Activated effector memory CD4-positive, alpha-beta T cell treated with anti-CD3 and anti-CD28 coated beads, Interleukin-2, amount 50 U/mL, for 16 hours (primary cell): ENCODE data around the gene ZSWIM6.
A peak's percentile ranks its signal among the peaks of the same experiment; 100 is the strongest.

ENCODE experiments used
- DNase-seq: peaks from one replicate; pipeline ENCODE4 v3.0.0-alpha.2; 2020

Gene ZSWIM6

DNA sequence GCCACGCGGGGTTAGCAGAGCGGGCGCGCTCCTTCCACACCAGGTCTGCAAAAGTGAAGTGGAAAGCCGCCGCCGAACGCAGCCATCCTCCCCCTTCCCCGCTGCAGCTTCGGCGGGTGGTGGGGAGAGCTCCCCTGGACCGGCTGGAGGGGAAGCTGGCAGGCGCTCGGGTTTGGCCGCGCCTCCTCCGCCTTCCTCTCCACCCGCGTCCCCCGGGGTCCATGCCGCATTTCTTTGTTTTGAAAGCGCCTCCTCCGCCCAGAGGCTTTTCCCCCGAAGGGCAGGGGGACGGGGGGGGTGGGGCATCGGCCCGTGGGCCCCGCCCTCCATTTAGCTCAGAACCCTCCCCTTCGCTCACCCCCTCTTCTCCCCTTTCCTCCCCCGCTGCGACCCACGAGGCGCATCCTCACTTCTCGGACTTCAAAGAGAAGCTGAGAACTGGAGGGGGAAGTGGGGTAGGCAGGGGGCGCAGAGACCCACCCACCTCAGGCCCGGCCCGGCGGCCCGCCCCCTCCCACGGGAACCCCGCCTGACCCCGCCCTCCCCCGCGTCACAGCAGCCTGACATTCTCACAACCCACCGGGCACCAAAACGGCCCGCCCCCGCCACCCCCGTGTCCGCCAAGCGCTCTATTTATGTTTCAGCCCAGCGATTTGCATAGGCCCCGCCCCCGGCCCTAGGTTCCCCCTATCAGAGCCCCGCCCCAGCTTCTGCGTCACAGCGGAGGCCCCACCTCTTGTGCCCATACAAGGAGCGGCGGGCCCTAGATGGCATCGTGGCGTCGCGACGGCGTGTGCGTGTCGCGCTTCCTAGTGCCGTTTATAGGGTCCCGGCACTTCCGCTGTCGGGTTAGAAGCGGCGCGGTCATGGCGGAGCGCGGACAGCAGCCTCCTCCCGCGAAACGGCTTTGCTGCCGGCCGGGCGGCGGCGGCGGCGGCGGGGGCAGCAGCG lies at the start of gene ZSWIM6:
Gene ZSWIM6 (plus strand): TSS at position 852 of the 951 bp plus-strand sequence. CDS start 15 bp downstream, at position 867.
- peak; percentile 99 for DNase-seq

DNA sequence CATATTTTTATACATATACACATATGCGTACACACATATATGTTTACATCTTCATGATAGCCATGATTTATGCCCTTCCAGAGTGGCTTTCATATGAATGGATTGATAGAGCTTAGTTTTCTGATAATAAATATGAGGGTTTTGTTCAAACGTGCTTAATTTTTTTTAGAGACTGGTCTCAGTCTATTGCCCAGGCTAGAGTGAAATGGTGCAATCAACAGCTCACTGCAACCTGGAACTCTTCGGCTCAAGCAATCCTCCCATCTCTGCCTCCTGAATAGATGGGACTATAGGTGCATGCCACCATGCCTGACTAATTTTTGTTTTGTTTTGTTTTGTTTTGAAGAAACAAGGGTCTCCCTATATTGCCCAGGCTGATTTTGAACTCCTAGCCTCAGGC lies 48.6 kb upstream of the ZSWIM6 start:
- DNase-seq: no peak

DNA sequence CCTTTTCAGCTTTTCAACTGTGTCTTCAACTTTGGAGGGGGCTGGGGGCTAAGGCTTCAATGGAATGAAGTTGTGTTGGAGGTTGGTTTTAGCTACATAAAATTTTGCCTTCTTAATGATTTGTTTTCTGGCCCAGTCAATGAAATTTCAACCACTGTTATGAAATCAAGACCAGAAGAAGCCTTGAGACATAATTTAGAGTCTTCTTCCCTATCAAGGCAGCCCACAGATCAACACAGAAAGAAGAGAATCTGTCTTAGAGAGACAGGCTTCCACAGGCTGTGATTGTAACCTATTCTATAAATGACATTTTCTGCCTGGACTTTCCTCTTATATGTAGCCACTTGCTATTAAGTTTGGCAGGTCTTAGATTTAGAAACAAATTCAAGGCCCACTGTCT lies 46.5 kb upstream of the ZSWIM6 start:
- no peak for DNase-seq

DNA sequence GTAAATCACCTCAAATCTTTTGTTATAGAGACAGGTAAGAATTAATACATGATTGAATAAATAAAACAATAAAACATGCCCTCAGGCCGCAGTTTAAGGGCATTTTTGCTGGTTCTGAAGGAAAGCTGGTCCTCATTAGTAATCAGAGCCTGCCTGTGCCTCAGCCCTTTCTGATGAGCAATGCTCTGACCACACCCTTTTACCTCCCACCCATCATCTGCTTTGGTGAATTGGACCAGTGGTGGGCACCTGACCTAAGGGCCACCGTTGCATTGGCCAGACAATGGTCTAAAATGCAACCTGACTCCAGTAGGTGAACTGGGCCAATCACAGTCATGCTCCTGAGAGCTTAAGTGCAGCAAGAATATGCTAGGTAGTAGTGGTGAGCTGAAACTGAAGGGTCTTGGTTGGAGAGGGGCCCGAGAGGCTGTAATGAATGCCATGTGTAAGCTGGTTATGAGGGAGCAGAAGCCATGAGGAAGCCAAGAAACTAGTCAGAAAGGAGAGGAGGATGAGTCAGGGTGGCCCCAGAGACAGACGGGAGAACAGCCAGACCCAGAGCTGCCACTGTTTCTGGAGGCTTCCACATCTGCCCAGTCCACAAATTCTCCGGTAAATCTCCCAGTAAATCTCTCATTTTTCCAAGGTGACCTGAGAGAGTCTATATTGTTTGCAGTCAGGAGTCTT lies 45.5 kb upstream of the ZSWIM6 start:
- no peak for DNase-seq

DNA sequence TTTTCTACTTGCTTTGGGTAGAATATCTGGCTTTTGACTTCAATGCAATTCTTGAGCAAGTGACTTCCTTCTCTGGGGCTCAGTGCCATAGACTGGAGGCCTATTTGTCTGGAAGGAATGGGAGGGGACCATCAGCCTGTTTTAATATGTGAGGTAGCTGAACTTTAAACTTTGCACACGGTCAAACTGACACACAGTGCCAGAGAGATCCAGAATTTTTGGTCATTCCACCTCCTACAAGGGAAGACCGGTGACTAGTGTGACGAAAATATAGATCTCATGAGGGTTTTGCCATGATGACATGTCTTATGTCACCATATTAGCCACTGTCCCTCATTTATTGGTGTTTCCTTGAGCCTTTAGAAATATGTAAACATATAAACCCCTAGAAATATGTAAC lies 44.6 kb upstream of the ZSWIM6 start:
- no peak for DNase-seq

DNA sequence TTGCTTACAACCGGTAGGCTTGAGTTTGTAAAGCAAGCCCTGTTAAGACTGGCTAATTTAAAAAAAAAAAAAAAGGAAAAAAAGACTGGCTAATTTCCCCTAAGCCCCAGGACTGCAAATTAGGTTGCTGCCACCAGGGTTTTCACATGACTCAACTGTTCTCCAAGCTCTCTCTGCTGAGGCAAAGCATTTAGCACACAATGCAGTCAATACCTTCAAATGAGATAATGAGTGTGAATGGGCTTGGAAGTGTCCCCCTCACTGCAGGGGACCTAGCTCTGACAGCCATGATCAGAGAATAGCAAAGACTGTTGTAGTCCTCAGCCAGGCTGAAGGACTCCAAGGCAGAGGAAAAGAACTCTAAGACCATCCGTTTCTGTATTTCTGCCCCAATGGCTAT lies 42.8 kb upstream of the ZSWIM6 start:
- no peak for DNase-seq

DNA sequence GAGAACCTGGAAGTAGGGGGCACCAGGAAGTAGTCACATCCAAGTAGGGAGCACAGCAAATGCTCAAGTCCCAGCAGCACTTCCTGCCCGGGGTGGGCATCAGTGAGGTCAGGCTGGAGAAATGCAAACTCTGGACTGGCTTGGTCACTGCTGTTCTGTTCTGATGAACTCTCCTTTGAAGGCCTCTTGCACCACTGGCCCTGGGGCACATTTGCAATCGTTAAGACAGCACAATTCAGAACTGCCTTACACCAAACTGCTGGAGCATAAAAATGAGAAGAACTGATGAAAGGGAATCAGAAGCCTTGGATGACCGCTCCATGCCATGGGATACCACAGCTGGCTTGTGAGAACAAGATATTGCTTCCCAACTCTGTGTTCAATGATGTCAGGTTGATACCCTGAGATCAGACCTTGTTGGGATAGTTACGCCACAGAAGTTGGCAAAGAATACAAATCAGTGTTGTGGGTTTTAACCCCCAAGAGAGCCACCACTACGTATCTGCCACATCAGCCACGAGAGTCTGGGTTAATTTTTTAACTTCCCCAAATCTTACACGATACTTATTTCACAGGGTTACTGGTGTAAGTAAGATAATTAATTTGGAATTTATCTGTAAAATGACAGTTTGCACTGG lies 42.3 kb upstream of the ZSWIM6 start:
- no peak for DNase-seq

DNA sequence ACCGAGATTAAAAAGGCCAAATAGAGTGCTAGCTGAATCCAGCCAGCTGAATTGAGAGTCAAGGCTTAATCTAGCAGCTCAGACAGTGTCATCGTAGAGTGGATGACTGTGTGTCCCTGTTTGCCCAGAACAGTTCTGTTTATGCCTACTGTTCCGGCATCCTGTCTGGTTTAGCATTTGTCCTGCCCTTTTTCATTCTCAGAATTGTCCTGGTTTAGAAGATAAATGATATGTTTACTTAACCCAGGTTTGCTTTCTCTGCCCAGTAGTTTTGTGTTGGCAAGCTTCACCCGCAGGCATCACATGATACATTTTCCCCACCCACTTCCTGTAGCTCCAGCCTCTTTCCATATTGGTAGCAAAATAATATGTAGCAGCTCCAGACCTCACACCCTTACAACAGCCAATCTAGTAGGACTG lies 41.3 kb upstream of the ZSWIM6 start:
- DNase-seq: no peak

DNA sequence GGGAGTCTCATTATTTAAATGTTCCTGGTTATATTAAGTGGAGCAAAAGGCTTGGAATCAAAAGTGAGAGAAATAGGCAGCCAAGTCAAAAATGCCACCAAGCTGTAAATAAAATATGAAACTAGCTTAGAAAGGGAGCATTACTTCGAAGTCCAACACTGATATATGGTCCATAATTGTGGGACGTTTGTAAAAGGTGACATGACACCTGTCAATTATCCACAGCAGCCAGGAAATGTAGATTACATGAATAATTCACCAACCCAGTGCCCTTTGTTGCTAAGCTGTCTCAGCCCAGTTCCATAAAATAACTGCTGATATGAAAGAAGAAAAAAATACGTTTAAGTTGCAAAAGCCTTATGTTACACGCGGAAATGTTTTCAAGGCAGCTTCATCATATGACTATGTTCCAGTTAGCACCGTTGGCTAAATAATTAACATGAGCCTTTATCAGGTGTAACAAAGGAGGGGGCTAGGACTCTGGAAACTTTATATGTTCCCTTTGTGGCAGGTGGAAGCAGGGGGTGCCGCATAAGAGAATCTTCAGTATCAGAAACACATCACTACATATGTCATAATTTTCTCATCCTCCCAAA lies 39.9 kb upstream of the ZSWIM6 start:
- no peak for DNase-seq

DNA sequence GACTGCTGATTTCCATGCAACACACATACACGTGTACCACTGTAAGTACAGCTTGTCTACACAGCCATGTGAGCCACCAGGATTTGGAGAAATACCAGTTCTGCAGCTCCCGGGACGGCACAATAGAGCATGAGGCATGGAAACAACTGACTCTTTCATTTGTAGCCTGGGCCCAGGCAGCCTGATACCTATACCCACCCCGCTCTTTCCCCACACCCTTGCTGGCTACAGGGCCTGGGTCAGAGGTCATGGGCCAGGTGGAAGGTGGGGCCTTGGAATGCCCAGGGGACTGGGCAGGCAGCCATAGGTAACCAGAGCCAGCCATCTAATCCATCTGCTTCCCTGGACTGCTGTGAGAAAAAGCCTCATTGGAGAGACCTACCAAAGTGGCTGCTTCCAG lies 39.0 kb upstream of the ZSWIM6 start:
- no peak for DNase-seq

DNA sequence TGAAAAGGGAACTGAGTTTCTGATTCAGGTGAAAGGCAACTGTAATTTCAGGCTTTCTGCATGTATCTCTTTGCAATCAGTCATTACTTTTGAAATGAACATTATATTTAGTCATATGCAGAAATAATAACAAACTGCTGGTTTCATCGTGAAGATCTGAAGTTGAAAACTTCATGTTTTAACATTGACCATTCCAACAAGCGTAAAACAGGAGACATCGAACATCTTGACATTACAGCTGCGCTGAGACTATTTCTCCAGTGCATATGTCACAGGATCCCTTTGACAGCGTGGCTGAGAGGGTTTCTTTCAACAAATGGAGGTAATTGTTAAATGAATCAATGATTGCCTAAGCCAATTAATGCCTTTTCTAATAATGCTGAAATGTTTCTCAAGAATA lies 38.2 kb upstream of the ZSWIM6 start:
- DNase-seq: no peak

DNA sequence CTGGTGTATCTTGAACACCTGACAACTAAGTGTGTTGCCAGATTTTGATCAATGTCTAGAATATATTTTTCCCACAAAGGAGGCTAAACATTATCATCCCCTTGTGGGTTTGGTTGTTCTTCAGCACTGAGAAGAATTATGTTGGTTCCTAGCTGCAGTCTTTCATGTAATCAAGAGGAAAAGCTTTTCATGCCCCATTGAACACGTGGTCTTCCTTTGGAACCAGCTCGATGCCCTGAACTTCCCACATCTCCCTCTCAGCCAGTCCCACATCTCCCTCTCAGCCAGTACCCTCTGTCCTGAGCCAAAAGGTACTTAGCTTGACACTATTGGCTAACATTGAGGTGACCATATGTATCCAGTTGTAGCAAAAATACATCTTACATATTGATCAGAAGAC lies 36.7 kb upstream of the ZSWIM6 start:
- no peak for DNase-seq

DNA sequence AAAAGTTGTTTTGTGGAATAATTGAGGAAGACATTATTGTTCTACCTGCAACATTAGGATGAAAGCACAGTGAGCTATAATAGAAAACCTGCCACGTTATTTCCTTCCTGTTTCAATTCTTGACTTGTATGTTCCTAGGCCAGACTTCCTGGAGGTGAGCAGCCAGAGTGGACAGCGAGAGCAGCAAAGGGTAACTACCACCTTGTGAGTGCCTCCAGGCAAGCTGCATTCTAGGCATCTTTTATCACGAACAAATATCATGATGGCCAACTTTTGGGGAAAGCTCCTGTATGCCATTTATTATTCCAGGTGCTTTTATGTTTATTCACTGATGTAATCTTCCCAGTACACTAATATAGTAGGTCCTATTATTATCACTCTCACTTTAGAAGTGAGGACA lies 34.0 kb upstream of the ZSWIM6 start:
- DNase-seq: no peak

DNA sequence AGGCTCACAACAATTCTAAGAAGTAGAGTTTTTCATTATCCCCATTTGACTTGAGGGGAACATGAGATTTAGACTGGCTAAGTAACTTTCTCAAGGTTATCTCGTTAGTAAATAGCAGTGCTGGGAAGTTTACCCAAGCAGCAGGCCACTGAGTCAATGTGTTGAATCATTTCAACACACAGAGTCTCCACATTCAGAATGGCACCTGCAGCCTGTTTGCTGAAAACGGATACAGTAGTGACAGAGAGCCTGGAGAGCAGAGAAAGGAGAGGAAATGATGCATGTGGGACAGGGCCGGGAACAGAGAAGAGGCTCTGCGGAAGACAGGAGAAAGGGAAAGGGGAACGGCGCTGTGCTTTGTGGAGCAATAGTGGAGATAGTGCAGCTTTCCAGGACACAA lies 33.5 kb upstream of the ZSWIM6 start:
- DNase-seq: no peak

DNA sequence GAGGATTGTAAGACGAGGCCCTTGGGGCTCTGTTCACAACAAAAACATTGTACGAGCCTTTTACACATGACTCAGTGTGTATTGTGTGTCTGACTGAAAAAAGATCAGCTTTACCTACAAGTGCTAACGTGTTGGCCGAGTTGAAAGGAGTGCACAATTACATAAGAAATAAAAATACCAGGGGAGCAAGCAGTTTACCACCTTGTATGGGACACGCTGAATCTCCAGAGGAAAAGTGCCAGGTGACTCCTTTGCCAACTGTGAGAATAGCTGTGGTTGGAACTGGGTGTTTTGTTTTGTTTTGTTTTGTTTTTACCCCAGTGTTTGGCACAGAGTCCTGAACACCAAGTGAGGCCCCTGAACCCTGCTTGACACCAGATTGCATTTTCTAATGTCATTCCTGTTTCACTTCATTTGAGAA lies 32.8 kb upstream of the ZSWIM6 start:
- DNase-seq: no peak

DNA sequence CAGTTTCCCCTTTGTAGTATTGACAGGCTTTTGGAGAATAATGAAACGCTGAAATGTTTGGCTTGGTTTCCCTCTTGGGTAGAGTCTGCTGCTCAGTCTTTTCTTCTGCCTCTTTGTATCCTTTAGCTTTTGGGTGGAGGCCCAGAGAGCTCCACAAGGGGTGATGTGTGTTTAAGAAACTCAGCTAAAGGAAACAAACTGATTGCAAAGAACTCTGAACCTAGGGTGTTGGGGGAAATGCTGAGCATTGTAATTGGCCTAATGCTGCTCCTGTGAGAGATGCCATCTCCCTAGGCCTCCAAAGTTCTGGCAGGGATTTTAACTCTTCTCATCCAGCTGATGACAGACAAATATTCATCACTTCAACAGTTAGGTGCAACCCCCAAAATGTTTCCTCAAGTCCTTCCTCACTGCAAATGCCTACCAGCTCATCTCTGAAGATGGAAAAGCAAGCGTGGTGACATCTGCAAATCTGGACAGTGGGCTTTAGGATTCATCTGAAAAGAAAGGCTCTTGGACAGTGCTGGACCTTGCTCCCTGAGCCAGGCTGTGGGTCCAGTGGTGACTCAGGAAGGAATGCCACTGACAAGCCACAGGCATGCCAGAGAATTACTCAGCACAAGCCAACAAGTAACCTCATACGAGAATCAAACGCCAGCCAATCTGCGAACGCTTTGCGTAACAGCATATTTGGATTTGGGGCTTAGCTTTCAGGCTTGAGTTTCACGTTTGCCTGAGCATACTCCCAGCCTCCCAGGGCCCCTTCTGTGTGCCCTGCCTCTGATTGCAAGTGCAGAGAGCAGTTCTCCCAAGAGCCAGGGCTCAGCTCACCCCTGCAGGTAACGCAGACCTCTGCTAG lies 30.5 kb upstream of the ZSWIM6 start:
- no peak for DNase-seq

DNA sequence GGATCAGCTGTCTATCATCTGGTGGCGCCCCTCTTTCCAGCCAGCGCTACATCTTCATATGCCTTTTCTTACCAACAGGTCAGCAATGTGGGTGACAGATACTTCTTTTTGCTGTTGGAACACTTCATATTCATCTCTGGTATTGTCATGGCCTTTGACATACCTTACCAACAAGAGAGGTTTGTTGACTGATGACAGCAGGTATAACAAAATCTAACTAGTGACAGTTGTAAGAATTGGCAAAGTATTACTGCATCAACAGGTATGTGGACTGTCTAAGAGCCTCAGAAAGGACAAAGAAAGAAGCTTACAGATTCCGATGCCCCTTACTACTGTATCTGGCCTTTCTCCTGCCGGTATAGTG lies 29.9 kb upstream of the ZSWIM6 start:
- DNase-seq: no peak

DNA sequence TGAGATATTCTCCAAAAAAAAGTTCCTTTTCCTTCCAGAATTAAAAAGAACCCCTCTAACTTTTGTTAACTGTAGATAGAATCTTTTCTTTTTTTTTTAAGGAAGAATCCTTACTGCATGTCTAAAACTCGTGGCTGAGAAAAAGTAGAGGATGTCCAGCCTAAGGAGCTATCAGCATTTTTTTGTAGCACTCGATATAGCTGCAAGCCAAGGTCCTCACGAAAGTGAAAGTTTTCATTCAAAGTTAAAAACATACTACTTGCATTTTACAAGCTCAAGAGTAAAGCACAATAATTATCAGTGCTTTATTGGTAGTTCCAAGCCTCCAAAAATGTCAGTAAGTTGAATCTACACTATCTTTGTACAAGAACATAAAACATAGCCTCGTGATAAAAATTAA lies 28.7 kb upstream of the ZSWIM6 start:
- DNase-seq: no peak

DNA sequence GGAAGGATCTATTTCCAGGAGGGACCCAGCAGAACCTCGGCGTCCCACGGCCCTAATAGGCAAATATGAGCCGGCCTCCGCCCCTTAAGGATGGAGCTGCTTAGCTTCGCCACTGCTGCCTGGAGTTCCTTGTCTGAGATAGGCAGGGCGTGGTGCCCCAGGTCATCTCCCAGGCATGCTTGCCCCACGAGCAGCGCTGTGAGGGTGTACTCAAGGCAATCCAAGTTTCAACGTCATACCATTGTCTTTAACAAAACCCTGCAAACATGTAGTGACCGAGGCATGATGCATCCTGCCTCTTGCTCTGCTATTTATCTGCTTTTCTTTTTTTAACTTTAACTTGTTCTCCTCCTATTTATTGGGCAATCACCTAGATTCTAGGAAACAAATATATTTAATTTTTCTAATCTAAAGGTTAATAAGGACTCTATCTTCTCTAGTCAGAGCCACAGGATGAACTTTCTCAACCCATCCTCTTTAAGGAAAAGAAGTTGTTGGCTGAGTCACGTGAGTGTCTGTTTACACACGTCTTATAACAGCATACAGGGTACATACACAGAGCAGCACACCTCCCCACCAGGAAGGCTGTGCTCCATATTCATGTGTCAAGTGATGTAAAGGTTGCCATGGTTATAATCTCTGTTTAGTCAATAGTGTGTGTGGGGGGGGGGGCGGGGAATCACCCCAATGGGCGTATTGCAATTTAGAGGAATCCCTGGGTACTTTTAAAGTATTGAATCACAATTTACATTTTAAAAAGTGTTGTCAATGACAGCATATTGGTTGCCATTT lies 27.3 kb upstream of the ZSWIM6 start:
- DNase-seq: no peak

DNA sequence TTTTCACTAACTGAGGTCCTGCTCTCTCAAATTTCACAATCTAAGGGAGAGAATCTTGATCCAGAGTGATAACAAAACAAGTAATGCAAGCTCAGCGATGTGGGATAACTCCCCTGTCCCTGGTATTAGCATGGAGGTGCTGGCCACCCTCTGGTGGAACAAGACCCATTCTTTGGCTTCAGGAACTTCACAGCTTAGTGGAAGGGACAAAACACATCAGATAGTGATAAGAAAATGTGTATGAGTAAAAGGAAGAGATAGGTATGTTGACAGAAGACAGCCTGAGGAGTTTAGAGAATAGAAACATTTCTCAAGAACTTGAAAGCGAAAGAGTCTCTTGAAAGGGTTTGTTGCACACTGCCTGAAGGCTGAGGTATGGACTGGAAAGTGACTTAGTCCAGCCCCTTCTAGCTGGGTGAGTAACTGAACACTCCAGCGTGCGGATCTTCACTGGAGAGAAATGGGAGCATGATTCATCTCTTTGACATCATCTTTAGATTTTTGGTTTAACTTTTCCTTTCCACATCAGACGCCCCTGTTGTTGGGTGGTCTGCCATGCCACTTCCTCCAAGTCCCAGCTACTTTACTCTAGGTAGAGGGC lies 25.4 kb upstream of the ZSWIM6 start:
- no peak for DNase-seq

DNA sequence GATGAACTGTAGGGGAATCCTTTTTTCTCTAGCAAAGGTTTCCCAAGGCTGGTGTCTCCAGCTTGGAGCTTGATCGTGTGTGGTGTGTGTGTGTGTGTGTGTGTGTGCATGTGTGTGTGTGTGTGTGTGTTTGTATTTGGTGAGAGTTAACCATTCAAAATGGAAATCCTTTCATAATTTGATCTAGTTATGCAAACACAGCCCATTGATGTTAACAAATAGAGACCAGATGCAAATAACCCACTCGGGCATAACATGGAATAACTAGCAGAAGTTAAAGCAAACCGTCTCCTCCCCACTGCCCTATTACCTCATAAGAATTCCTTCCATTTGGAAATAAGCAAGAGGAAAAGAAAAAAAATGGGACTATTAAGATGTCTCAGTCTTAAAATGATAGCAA lies 24.9 kb upstream of the ZSWIM6 start:
- DNase-seq: no peak
